Fibroblast of skin of left biceps (primary cell): ENCODE data around the gene GLI1.
A peak's percentile ranks its signal among the peaks of the same experiment; 100 is the strongest.
"Not testable (repeated sequence)": the region's sequence is repeated elsewhere in the genome, so short reads cannot be mapped to it uniquely, and the experiment has no call there.

Experiments
- DNase-seq, 2 experiments: peaks; one replicate each; pipeline ENCODE4 v3.0.0-alpha.2; 2013; ENCODE audit warnings: low read depth in 2 of 2

The GLI1 gene

GRCh38 chr12:57475271-57476161 is 15.9 kb downstream of the GLI1 start:
- DNase-seq, result no peak

GRCh38 chr12:57476162-57476992 is 16.8 kb downstream of the GLI1 start:
- DNase-seq, result no peak

- no peak for DNase-seq
Observed at GRCh38 chr12:57476993-57477709, 17.6 kb downstream of the GLI1 start.

- DNase-seq, result no peak
Observed at GRCh38 chr12:57477710-57478681, 18.4 kb downstream of the GLI1 start.

GRCh38 chr12:57479043-57479375 is 19.4 kb downstream of the GLI1 start:
- DNase-seq, result no peak

GRCh38 chr12:57479376-57480115 is 20.0 kb downstream of the GLI1 start, which contains the start of gene ARHGAP9:
Gene ARHGAP9 (minus strand): TSS chr12:57479866. CDS start chr12:57479406, 460 bp downstream.
- no peak for DNase-seq

GRCh38 chr12:57481671-57482070 is 22.1 kb downstream of the GLI1 start:
- no peak for DNase-seq

- peak; percentile 57 to 60 for DNase-seq
Observed at GRCh38 chr12:57483466-57483865, 23.9 kb downstream of the GLI1 start.

GRCh38 chr12:57485695-57486094 is 26.1 kb downstream of the GLI1 start:
- DNase-seq, result no peak

- DNase-seq, result no peak
Observed at GRCh38 chr12:57487055-57487596, 27.5 kb downstream of the GLI1 start.

- peak; percentile 93 to 94 for DNase-seq
Observed at GRCh38 chr12:57487597-57488401, 28.2 kb downstream of the GLI1 start, which contains the start of gene MARS1. Gene MARS1 (plus strand): TSS chr12:57488068. CDS start chr12:57488091, 23 bp downstream.

GRCh38 chr12:57488402-57489156 is 29.0 kb downstream of the GLI1 start:
- DNase-seq, result no peak

- no peak for DNase-seq
Observed at GRCh38 chr12:57489157-57489641, 29.6 kb downstream of the GLI1 start.

- DNase-seq, result no peak
Observed at GRCh38 chr12:57490126-57490525, 30.5 kb downstream of the GLI1 start.

- no peak for DNase-seq
Observed at GRCh38 chr12:57491393-57492280, 32.1 kb downstream of the GLI1 start.

- not testable (repeated sequence) for DNase-seq
Observed at GRCh38 chr12:57495051-57495701, 35.6 kb downstream of the GLI1 start.
